ENCODE measurements around the gene PRMT9. TPM values are rescaled to one million over a fixed set of nuclear protein-coding genes. Genes with fewer than 3 reads are reported as not detected.

The PRMT9 gene
- total RNA-seq, 1 donor from 2014 or later: 7.1 TPM

DNA sequence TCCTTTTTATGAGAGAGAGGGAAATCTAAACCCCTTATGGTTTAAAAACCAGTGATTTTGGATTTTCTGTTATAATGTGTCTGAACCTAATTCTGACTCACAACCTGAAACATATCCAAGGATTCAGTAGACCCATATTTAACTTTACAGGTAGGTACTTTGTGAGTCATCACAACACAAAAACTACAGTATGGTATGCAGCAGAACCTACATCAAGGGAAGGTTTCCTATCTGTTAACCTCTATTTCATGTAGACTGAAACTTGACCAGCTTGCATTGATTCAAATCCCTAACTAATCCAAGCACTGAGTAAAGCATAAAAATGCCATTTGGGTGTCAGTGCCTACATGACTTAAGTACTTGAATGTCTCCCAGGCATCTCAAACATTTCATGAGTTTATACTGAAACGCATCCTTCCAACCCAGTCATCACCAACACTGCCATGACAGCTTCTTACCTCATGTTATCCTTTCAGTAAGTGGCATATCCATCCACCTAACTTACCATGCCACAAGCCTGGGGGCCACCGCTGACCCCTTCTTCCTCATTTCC lies 43.6 kb upstream of the PRMT9 start:
- DNase-seq (ENCODE audit: low read depth) (peak; percentile 83), FAIRE-seq (no peak)
- Histone ChIP-seq H3K36me3 (ENCODE audit: control insufficient read depth, insufficient read depth, low read length) (no peaks in the 10 kb centered on the region), H3K27me3 (ENCODE audit: control insufficient read depth, insufficient read depth, low read length) (no peaks in the 10 kb centered on the region), H3K4me3 (ENCODE audit: low read depth, low read length) (no peak overlapping the region)
- TF ChIP-seq, protein P1, sequence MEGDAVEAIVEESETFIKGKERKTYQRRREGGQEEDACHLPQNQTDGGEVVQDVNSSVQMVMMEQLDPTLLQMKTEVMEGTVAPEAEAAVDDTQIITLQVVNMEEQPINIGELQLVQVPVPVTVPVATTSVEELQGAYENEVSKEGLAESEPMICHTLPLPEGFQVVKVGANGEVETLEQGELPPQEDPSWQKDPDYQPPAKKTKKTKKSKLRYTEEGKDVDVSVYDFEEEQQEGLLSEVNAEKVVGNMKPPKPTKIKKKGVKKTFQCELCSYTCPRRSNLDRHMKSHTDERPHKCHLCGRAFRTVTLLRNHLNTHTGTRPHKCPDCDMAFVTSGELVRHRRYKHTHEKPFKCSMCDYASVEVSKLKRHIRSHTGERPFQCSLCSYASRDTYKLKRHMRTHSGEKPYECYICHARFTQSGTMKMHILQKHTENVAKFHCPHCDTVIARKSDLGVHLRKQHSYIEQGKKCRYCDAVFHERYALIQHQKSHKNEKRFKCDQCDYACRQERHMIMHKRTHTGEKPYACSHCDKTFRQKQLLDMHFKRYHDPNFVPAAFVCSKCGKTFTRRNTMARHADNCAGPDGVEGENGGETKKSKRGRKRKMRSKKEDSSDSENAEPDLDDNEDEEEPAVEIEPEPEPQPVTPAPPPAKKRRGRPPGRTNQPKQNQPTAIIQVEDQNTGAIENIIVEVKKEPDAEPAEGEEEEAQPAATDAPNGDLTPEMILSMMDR (IDR thresholded peaks at IDR 0.05; ENCODE audit: insufficient read depth, low read length, severe bottlenecking): no peak

DNA sequence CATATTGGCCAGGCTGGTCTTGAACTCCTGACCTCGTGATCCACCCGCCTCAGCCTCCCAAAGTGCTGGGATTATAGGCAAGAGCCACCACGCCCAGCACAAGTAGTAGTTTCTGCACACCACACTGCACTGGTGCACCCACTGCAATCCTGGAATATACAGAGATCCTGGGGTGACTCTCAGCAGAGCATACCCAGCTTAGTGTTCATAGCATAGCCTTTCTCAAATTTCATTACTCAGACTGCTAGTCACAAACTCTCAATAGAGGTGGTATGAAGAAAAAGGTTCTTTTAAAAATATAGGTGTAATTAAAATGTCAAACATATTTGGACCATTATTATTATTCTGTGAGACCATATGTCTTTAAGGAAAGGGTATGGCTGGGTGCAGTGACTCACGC lies 41.7 kb upstream of the PRMT9 start:
- TF ChIP-seq, protein P1 (IDR thresholded peaks at IDR 0.05; ENCODE audit: insufficient read depth, low read length, severe bottlenecking): no peak
- no peak overlapping the region for H3K4me3 ChIP-seq (ENCODE audit: low read depth, low read length)
- no peaks in the 10 kb centered on the region for H3K36me3 ChIP-seq (ENCODE audit: control insufficient read depth, insufficient read depth, low read length)
- FAIRE-seq: no peak
- H3K27me3 ChIP-seq (ENCODE audit: control insufficient read depth, insufficient read depth, low read length): no peaks in the 10 kb centered on the region
- DNase-seq (ENCODE audit: low read depth): peak; percentile 54

DNA sequence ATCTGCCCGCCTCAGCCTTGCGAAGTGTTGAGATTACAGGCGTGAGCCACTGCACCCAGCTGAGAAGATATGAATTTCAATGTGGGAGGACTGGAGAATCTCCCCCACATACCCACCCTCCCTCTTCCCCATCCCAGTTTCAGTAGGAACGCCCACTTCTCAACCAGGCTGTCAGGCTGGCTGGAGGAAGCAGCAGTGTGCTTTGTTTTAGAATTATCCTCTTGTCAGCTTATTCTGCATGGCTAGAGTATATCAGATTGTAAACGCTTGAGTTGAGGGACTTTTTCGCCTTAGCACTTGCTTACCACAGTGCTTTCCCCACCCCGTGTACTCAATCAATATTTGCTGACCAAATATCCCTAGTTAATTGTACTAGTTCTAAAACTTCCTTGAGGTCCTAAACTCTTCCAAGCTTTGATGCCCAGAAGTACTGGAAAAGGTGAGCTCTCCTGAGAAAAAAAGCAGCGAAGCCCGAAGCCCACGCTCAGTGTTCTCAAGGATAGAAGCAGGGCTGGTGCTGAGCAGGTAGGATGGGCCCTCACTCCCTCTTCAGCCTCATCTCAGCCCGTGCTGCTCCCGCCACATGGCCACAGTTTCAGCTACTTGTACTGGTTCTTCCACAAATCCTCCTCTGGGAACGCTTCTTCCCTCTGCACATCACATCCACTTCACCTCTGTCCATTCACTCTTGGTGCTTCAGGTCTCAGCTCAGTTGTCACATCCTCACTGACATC lies 40.7 kb upstream of the PRMT9 start:
- H3K27me3 ChIP-seq (ENCODE audit: control insufficient read depth, insufficient read depth, low read length): no peaks in the 10 kb centered on the region
- no peak for DNase-seq (ENCODE audit: low read depth)
- TF ChIP-seq, protein P1 (IDR thresholded peaks at IDR 0.05; ENCODE audit: insufficient read depth, low read length, severe bottlenecking): no peak
- no peaks in the 10 kb centered on the region for H3K36me3 ChIP-seq (ENCODE audit: control insufficient read depth, insufficient read depth, low read length)
- no peak for FAIRE-seq
- no peak overlapping the region for H3K4me3 ChIP-seq (ENCODE audit: low read depth, low read length)

DNA sequence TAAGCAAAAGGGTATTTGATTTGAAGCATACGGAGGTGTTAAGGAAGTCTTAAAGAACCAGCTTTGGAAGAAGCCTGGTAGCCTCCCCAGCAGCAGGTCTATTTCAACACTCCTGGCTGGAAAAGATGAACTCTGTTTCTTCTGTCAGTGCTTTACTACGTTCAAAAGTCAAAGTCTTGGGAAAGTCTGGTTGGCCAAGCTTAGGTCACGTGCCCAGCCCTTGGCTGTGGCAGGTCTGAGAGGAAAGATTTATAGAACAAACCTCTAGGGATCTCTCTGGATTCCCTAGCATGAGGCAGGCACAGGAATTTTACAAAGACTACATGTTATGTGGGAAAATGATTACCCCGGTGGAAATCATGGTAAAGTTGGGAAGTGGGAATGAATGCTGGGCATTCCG lies 39.4 kb upstream of the PRMT9 start:
- TF ChIP-seq, protein P1 (IDR thresholded peaks at IDR 0.05; ENCODE audit: insufficient read depth, low read length, severe bottlenecking): no peak
- no peak for DNase-seq (ENCODE audit: low read depth)
- no peaks in the 10 kb centered on the region for H3K27me3 ChIP-seq (ENCODE audit: control insufficient read depth, insufficient read depth, low read length)
- H3K36me3 ChIP-seq (ENCODE audit: control insufficient read depth, insufficient read depth, low read length): no peaks in the 10 kb centered on the region
- FAIRE-seq: no peak
- no peak overlapping the region for H3K4me3 ChIP-seq (ENCODE audit: low read depth, low read length)

DNA sequence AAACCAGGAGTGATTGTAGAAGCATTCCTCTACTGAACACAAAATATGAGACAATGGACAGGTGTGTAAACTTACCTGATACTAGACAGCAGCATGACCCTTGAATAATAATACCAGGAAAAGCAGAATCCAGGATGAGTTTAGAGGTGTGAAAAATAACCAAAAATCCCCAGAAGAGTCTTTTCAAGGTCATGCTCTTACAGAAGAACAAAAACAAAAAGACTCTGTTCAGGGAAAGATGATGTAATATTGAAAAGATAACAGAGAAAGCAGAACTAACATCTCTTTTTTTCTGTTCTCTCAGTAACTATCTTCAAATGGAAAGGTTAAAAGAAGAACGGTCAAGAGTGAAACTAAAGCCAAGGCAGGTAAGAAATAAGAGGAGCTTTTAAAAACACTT lies 33.9 kb upstream of the PRMT9 start:
- Histone ChIP-seq H3K4me3 (ENCODE audit: low read depth, low read length) (no peak overlapping the region), H3K27me3 (ENCODE audit: control insufficient read depth, insufficient read depth, low read length) (peaks cover 2% of the 10 kb centered on the region), H3K36me3 (ENCODE audit: control insufficient read depth, insufficient read depth, low read length) (no peaks in the 10 kb centered on the region)
- DNase-seq (ENCODE audit: low read depth): no peak
- TF ChIP-seq, protein P1 (IDR thresholded peaks at IDR 0.05; ENCODE audit: insufficient read depth, low read length, severe bottlenecking): no peak
- FAIRE-seq: no peak
